Measurements from ENCODE around the gene RNF208. TPM values are rescaled to one million over a fixed set of nuclear protein-coding genes. Genes with fewer than 3 reads are reported as not detected.

Gene RNF208
- total and polyA plus RNA-seq, 10 of the 15 experiments (the other 5 are each of a cell fraction or from before 2014, with no cell fraction given) = 0.06 to 10.7 (median 0.77) TPM

GRCh38 chr9:137178201-137178938 is 43.7 kb downstream of the RNF208 start (continued):
- TF ChIP-seq MYB (IDR thresholded peaks at IDR 0.05; ENCODE audit: borderline replicate concordance, low read depth, low read length) (no peak), RBBP5 (conservative IDR thresholded peaks at IDR 0.05) (no peak), IRF5 (IDR thresholded peaks at IDR 0.05; ENCODE audit: borderline replicate concordance) (no peak), DPF2 (IDR thresholded peaks at IDR 0.05) (no peak), KAT2A (conservative IDR thresholded peaks at IDR 0.05; ENCODE audit: control insufficient read depth, low read depth, low read length) (no peak), ATF2 (IDR thresholded peaks at IDR 0.05; ENCODE audit: low read length) (no peak)

- ChIA-PET CTCF (interaction anchor here (0.8 to 2.4 kb wide), 5 partner anchors 12 to 81 kb away, joined by 4 to 13 read pairs (median 4); partner anchors contain the start of genes ANAPC2 and SSNA1), SMC1A (ENCODE audit: uncharacterized antibody, unreplicated experiment) (interaction anchor here (1.0 kb wide), 1 partner anchor 48 kb away, joined by 3 read pairs; no protein-coding TSS in a partner anchor), RAD21 (ENCODE audit: unreplicated experiment) (interaction anchor here (0.9 kb wide), 1 partner anchor 26 kb away, joined by 4 read pairs; no protein-coding TSS in a partner anchor), POLR2A (interaction anchor here (2.1 kb wide), 1 partner anchor 26 kb away, joined by 9 read pairs; no protein-coding TSS in a partner anchor)
- peaks cover 0 to 9% of the 10 kb centered on the region in 2 experiments; a peak in 3 of 4 replicates for H3K36me3 ChIP-seq (ENCODE audit: control insufficient read depth in 2 of 2, insufficient read depth in 2 of 2, low read length in 1 of 2)
- H3K9ac ChIP-seq (ENCODE audit: control insufficient read depth, insufficient read depth, low read length) = no peak overlapping the region
- H3K9me3 ChIP-seq (replicated peaks; ENCODE audit: control insufficient read depth, insufficient read depth, low read length) = no peaks in the 10 kb centered on the region
- H3K27ac ChIP-seq (ENCODE audit: control insufficient read depth, insufficient read depth) = no peak overlapping the region
- 64% methylated on average over 17 of the region's 17 CpGs for WGBS (ENCODE audit: insufficient coverage, insufficient replicate concordance, low lambda C conversion rate, missing lambda C conversion rate)
- no peaks in the 10 kb centered on the region for H3K4me1 ChIP-seq (ENCODE audit: control insufficient read depth, insufficient read depth, low read length)
- intact Hi-C loops (cut with micrococcal nuclease; ENCODE audit: unreplicated experiment) = no loop called here
- ATAC-seq (peak; percentile 80), FAIRE-seq (peak; percentile 72), DNase-seq (ENCODE audit: low read depth, low spot score) (no peak)
- H3K4me3 ChIP-seq = no peak overlapping the region
- in situ Hi-C loops (cut with MboI) = no loop called here
- H3K4me2 ChIP-seq (ENCODE audit: control insufficient read depth, insufficient read depth) = no peak overlapping the region
- no peaks in the 10 kb centered on the region for H3K27me3 ChIP-seq (replicated peaks in 1 of 2; ENCODE audit: control insufficient read depth in 2 of 2, insufficient read depth in 2 of 2, low read length in 1 of 2)
- no peaks in the 10 kb centered on the region for H3K79me2 ChIP-seq (ENCODE audit: control insufficient read depth, insufficient read depth, low read length)
- BruUV-seq (replicated peaks) = no TSS peak
- H2AFZ ChIP-seq (ENCODE audit: control insufficient read depth, low read depth, low read length) = no peak overlapping the region
- H4K20me1 ChIP-seq (ENCODE audit: control insufficient read depth, insufficient read depth) = no peaks in the 10 kb centered on the region
- TF ChIP-seq NR2F1 (conservative IDR thresholded peaks at IDR 0.05) (no peak), IKZF2 (IDR thresholded peaks at IDR 0.05) (no peak), IRF4 (IDR thresholded peaks at IDR 0.05; ENCODE audit: low read depth, low read length) (0 out of 2 replicates have a peak, but pooled peaks have one; percentile 19), CTCF (IDR thresholded peaks at IDR 0.05 in 2 of 3, conservative IDR thresholded peaks at IDR 0.05 in 1 of 3; ENCODE audit: control insufficient read depth in 2 of 3, extremely low read depth in 1 of 3, insufficient read depth in 1 of 3, low read depth in 3 of 3, low read length in 3 of 3) (peak; percentile 57 to 64 (median 59); a peak in 5 of 6 replicates), YY1 (IDR thresholded peaks at IDR 0.05; ENCODE audit: low read depth, low read length) (0 out of 2 replicates have a peak, but pooled peaks have one; percentile 19), POLR2A (IDR thresholded peaks at IDR 0.05; ENCODE audit: low read depth, low read length) (0 out of 2 replicates have a peak, but pooled peaks have one; percentile 5), RAD21 (IDR thresholded peaks at IDR 0.05; ENCODE audit: insufficient read depth, low read depth, low read length) (peak; percentile 37; the same call in 1 of the 2 replicates), MTA2 (IDR thresholded peaks at IDR 0.05; ENCODE audit: low read depth) (no peak)
Measured at GRCh38 chr9:137176302-137177182, 45.5 kb downstream of the RNF208 start.
